Right renal cortex interstitium (tissue), 3 donors: Measurements from ENCODE around the gene RGP1. TPM values are rescaled to one million over a fixed set of nuclear protein-coding genes. Genes with fewer than 3 reads are reported as not detected.

ENCODE experiments used
- DNase-seq, 3 donors: peaks; one replicate each; pipeline ENCODE4 v3.0.0-alpha.2; 2013; ENCODE audit warnings: low read depth in 3 of 3, low spot score in 2 of 3
- polyA plus RNA-seq, 3 donors: library from polyadenylated mRNA; unstranded; fragments of 120-200 nt; gene quantifications; one replicate each; pipeline ENCODE4 v1.2.1, GENCODE V29; 2013; ENCODE audit not compliant: insufficient read length in 3 of 3

RGP1 gene, protein sequence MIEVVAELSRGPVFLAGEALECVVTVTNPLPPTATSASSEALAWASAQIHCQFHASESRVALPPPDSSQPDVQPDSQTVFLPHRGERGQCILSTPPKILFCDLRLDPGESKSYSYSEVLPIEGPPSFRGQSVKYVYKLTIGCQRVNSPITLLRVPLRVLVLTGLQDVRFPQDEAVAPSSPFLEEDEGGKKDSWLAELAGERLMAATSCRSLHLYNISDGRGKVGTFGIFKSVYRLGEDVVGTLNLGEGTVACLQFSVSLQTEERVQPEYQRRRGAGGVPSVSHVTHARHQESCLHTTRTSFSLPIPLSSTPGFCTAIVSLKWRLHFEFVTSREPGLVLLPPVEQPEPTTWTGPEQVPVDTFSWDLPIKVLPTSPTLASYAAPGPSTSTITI
- polyA plus RNA-seq = 10 to 100 TPM; 28.2 to 29.0 (median 28.4) TPM

DNA sequence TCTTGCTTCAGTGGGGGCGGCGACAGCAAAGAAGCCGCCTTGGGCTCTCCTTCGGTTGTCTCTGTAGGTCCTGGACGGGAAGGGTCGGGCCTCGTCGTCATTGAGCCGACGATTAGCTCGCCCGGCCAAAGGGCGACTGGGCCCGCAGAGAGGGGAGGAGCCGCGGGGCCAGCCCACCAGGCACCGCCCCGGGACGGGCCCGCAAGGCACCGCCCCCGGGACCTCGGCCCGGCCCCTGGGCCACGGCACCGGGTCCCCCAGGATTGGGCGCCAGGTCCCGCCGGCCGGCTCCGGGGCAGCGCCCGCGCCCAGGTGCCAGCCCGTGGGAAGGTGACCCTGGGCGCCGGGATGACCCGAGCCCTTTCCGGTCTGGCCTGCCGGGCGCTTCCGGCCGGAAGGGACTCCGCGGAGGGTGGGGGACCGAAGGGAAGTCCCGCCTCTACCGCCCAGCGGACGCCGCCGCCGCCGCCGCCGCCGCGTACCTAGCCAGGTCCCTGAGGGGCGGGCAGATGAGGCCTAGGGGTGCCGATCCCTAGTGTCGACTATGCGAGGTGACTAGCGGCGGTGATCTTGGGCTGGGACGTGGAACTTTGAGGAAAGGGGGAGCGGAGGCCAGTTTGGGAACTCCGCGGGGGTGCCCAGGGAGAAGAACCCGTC is at the start of gene RGP1, which contains the start of gene GBA2:
RGP1 (plus strand) TSS at position 430 of the 657 bp plus-strand sequence. CDS start 469 bp downstream, outside the sequence.
GBA2 (minus strand) TSS at position 371 of the 657 bp plus-strand sequence. CDS start 524 bp downstream, outside the sequence.
- peak in 2 of 3 donors; percentile 39 to 53 for DNase-seq

DNA sequence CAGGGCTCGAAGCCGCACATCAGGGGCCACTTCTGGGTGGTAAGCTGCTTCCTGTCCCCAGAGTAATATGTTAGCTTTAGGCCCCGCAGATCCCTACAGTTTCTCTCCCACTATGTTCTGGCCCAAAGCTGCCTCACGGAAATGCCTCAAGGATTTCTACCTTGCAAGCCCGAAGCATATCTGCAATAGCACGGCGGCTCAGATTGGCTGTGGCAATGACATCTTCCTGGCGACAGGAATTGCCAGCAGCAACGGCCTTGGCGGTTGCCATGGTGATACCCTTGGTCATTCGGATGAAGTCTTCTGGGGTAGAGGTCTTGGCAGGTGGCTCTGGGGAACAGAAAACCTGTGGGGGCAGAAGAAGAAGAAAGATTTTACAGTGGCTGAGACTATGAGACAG is 49.1 kb upstream of the RGP1 start:
- DNase-seq = no peak

DNA sequence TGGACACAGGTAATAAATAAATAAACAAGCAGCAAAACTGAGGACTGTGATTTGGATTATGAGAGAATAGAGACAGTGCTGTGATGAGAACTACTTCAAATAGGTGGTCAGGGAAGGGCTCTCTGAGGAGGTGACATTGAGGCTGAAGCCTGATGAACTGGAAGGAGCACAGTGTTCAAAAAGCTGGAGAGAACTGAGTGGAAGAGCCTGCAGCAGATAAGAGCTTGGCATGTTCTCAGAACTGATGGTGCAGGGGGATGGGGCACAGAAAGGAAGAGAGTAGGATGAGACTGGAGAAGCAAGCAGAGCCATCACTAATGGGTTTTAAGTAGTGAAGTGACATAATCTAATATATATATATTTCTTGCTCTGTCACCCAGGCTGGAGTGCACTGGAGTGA is 48.1 kb upstream of the RGP1 start:
- DNase-seq = no peak

DNA sequence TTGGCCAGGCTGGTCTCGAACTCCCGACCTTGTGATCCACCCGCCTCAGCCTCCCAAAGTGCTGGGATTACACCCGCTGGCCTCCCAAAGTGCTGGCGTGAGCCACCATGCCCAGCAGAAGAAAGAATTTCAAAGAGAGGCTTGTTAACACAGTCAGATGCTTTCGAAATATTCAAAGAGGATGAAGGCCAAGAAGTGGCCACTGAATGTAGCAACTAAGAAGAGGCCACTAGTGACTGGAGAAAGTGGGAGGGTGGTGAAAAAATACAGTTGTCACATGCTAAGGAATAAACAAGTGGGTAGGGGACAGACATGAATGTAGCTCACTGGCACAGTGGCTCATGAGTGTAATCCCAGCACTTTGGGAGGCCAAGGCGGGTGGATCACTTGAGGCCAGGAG is 46.4 kb upstream of the RGP1 start:
- DNase-seq = no peak

DNA sequence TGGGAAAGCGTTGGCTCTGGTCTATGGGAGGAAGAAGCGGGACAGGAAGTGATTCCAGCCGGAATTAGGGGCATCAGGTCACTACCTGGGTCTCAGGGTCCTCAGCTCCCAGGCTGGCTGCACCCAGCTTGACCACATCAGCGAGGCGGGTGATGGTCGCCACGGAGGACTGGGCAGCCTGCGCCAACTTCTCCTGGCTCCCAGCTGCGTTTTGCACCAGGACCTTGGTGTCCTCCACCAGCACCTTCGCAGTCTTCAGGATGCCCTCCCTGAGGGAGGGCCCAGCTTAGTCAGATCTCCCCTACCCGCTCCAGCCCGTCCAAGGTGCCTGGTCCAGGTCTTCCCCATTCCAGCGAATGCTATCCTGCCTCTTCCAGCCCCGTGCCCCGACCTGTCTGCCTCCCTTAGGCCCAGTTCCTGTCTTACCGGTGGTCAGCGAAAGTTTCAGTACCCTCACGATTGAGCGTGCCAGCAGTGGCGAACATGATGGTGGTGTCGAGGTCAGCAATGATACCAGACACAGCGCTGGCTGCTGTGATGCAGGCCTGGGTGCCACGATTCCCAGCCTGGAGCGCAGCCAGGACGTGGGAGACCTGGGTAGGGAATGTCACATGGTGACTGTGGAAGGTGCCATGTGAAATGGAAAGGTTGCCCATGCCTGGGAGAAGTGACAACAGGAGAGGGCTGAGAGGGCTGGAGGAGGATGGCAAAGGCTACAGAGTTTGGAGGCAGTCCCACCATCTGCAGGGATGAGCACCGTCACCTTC is 45.0 kb upstream of the RGP1 start:
- no peak for DNase-seq

DNA sequence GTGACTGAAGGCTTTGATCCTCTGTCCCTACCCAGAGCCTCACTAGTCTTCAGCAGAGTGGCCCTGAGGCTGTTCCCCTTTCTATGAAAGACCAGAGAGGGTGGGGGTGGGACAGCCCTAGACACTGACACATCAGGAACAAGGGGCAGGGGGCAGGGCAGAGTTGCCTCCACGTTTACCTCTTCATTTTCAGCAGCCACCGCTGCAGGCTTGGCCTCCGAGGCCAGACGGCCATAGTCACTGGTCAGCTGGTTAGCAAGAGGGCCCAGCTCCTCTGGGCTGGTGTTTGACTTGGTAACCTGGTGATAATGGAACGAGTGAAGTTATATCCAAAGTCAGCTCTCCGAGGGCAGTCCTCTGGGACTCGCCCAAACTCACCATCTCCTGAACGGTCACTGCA is 43.7 kb upstream of the RGP1 start:
- no peak for DNase-seq

DNA sequence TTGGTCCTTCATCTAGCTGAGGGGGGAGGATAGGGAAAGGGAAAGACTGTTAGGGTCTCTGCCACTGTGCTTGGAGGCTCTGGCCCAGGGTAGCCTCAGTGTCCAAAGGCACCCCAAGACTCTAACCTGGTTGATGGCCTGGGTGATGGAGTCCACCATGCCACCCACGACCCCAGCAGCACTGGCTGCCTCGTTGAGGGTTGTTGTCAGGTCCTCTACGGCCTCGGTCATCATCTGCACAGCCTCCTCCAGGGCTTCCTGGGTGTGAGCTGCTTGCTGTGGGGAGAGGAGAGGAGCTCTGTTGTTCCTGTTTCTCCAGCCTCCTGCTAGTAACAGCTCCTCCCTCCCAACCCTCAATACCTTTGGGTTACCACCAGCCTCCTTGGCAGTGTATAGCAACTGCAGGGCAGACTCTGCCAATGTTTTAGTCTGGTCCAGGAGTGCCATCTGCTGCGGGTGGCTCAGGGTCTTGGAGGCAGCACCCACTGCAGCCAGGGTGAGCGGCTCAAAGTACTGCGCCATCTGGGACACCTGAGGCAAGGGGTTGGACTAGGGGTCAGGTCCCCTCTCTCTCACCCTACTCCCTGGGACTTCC is 43.2 kb upstream of the RGP1 start:
- no peak for DNase-seq

DNA sequence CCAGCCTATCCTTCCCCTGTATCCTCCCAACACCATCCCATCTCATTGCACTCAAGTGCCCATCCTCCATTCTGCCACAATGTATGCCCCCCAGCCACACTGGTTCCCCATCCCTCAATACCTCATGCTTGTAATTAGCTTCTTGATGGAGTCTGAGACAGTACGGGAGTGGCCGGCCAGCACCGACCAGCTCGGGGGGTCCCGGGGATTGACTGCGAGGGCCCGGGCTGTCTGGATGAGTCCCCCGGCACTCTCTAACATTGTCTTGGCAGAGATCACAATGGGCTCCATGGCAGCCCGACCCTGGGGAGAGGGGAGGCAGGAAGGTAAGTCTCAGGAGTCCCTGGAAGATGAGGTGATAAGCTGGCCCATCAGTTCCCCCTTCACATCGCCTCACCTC is 42.1 kb upstream of the RGP1 start:
- no peak for DNase-seq

DNA sequence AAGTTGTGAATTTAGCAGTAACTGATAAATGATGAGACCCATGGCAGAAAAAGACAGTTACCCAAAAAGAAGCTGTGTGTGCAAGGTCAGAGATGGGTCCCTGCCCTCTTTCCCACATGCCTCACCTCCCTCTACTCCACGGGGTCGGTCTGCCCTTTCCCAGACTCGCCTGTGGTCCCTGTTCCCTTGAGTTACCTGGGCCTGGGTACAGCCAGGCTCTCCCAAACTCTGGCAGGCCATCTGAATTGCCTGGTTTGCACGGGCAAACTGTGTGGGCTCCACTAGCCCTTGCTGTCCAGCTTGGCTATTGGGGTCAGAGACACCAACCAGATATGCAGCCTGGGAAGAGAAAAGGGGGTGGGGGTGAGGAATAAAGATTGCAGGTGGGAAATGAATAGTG is 40.9 kb upstream of the RGP1 start:
- DNase-seq = no peak

DNA sequence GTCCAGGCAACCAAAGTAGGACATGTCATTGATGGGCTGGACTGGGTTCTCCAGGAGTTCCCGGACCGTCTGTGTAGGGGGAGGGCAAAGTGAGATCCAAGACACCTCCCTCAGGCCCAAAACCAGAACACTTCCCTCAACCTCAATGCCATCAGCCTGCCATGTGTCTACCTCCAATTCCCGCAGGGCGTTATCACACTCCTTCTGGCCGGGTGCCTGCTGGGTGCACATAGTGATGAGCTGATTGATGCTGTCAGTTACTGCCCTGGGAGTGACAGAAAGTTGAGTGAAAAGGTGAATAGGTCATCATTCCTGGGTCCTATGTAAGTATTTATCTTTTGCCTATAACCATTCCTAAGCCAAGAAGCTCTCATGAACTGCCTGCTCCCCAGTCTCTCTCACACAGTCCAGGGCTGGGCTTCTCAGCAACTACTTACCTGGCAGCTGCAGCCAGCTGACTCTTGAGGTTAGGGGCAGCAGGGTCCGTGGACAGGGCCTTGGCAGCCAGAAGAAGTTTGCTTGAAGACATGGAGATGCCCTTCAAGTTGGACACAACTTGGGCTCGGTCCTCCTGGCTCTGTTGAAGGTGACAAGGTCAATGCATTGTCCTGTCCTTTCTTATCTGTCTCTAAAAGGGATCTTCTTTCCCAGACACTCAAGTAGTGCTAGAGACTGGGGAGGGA is 38.1 kb upstream of the RGP1 start:
- DNase-seq = no peak

DNA sequence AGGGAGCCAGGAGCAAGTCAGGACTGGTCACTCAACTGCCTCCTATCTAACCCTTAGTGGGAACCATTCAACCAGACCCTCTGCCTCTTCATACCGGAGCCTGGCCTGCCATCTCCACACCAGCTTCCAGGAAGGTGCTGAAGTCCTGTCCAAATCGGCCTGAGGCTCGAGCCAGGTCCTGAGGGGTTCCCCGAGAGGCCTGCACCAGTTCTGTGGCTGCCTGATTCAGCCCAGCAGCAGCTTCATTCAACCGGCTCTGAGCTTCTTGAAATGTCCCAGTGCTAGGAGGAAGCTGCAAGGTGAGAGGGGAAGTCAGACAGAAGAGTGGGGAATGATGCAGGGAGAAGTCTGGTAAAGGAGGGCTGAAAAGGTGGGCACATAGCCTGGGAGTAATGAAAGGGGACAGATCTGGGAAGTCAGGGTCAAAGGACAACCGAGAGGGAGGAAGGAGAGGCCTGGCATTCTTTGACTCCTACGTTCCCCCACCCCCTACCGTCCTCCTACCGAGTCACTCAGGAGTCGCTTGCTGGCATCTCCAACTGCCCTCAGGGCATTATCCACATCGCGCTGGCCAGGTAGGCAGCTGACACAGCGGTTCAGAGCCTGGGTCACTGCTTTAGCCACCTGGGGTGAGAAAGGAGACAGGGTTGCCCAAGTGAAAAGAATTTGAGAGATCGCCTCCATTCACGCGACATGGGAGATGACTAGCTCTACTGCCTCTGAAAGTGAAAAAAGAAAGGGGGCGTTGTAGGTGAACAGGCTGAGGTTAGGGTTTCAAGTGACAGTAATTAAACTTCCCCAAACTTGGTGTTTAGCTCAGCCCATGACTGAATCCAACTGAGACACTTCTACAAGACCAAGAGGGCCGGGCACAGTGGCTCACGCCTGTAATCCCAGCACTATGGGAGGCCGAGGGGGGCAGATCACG is 37.3 kb upstream of the RGP1 start:
- DNase-seq = no peak

DNA sequence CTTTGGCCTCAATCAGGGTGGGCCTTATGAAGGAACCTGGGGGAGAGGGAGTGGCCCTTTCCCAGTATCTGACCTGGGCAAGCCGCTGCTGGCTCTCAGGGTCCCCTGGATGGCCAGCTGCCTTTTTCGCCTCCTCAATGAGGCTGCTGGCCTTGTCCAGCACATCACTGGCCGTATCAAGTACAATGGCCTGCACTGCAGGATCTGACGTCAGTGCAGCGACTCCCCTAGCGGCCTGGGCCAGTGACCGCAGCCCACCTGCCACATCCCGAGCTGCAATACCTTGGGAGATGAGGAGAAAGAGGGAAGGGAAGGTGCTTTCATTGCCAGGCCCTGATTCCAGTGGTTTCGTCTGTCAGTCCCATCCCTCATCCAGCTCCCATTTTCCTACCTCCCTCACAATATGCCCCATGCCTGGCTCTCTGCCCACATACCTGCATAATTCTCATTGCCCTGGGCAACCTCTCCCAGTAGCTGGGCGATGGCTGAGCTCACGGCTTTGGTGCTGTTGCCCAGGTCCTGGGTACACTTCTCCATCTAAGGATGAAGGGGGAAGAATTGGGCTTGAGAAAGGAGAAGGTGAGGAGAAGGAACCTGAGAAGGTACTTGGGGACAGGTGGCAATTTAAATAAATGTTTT is 36.2 kb upstream of the RGP1 start:
- no peak for DNase-seq

DNA sequence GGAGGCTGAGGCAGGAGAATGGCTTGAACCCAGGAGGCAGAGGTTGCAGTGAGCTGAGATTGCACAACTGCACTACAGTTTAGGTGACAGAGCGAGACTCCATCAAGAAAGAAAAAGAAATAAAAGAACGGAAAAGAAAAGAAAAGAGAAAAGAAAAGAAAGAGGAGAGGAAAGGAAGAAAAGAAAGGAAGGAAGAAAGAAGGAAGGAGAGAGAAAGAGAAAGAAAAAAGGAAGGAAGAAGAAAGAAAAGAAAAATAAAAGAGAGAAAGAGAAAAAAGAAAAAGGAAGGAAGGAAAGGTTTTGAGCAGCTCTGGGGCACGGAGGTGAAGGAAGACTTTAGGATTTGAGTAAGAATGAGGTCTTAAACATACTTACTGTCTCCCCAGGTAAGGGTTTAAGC is 35.5 kb upstream of the RGP1 start:
- no peak for DNase-seq

DNA sequence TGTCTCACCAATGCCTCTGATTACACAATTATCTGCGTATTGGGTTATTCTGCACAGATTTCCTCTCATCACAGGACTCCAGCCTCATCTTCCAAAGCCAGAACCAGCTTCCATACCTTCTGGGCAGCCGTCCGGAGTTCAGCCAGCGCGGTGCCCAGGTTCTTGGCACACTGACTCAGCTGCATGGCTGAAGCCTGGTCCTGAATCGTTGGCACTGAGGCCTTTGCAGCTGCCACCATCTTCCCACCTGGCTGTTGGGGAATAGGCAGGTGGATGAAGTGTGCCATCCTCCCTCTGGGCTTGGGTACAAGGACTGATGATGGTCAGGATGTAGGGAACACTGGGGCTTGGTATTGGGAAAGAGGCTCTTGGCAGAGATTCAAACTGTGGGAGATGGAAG is 35.0 kb upstream of the RGP1 start:
- DNase-seq = no peak

DNA sequence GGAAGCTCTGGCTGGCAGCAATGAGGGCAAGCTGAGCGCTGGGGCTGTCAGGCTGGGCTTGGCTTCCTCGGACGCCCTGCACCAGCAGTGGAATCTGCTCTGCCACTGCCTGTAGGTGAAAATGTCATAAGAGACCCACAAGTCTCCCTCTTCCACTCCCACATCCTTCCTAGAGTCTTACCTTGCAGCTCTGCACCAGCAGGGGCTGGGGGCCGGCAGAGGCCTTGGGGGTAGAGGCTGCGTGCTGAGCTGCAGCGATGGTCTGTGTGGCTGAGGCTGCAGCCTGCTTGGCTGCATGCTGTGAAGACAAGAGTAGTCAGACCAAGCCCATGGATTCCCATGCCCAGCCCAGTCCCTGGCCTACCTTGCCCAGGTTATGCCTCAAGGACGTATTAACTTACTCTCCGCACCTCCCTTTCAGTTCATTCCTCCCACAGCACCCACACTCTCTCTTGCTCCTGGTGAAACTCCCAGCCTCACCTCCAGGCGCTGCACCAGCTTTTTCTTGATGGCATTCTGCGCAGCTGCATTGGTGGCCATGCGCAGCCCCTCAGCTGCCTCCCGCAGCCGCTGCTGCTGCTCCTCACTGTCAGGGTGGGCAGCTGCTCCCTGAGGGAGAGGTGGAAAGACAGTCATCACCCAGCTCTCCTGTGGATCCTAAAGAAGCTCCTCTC is 34.4 kb upstream of the RGP1 start:
- no peak for DNase-seq

DNA sequence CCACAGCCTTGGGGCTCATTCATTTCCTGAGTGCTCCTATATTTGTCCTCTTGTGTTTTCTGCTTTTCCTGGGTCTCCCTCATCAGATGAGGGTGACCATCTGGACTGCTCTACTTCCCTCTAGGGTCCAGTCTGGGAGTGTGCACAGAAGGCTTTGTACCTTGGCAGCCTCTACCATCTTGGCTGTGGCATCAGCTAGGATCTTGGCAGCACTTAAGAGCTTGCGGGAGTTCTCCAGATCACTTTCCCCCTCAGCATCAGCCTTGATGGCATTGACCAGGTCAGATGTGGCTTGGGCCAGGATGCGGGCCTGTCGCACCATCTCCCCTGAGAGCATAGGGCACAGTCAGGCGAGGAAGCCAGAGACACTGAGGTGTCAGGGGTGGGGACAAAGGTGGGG is 32.9 kb upstream of the RGP1 start:
- no peak for DNase-seq

DNA sequence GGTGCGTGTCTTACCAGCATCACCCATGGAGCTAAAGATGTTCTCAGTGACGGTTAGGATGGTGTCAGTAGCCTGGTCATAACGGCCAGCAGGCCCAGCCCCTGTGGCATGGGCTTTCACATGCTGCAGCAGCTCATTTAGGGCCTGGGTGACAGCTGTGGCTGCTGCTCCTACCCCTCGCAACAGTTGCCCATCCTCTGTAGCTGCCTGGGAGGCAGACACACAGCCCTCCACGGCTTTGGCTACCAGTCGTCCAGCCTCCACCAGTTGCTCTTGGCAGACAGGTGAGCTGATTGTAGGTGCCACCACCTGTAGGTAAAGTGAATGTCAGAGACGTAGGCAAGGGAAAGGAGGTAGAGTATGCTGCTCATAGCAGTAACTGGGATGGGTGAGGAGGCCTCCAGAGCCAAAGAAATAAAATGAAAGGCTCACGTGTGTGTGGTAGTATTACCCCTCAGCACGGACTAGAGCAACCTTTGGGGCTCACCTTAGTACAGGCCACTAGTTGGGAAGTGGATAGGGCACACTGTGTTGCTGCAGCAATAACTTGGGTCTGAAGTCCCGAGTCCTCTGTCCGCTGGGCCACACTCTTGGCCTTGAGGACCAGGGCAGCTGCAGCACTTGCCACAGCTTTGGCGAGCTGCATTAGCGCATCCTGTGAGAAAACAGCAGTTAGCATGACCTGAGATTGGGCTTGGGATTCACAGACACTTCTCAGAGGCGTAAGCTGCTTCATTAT is 31.8 kb upstream of the RGP1 start:
- no peak for DNase-seq
